Endothelial cell of umbilical vein (primary cell): ENCODE measurements around the gene C15orf61.

Experiments
- CTCF ChIP-seq, 2 donors: IDR thresholded peaks; 1 replicate in 1 of 2; 2 replicates in 1 of 2; pipeline ENCODE4 v1.5.1; 2011; ENCODE audit warnings: low read length in 2 of 2, mild to moderate bottlenecking in 2 of 2, moderate library complexity in 2 of 2, control low read depth in 1 of 2, inconsistent platforms in 1 of 2, low read depth in 1 of 2; ENCODE audit not compliant: insufficient read depth in 1 of 2; ENCODE audit errors: extremely low read depth in 1 of 2
- EZH2 ChIP-seq: IDR thresholded peaks from 2 replicates; pipeline ENCODE4 v1.6.1; 2012; ENCODE audit warnings: borderline replicate concordance, low read depth, mild to moderate bottlenecking, moderate library complexity, low read length, inconsistent platforms; ENCODE audit not compliant: severe bottlenecking

- TF ChIP-seq EZH2 (no peak), CTCF (IDR thresholded peaks at IDR 0.05; ENCODE audit: extremely low read depth in 1 of 2, insufficient read depth in 1 of 2, low read depth in 1 of 2, low read length in 2 of 2) (no peak)
Observed at GRCh38 chr15:67547836-67548235, 26.9 kb downstream of the C15orf61 start.
